ENCODE measurements around the gene ADH6.

DNA sequence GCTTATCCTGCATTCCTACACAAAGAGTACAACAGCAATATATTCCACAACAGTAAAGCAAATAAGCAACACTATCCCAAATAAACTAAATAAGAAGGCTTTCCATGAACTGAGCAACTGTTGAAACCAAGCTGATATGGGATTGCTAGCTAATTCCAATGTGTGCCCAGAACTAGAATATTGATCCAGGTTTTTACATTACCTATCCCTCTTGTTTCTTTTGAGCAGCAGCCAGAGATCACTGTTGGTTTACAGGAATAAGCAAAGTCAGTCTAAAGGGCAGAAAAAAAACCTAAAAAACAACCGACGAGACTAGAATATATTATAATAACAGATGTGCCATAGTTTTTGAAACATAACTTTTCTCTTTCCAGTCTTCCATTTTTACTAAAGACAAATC is 52.5 kb downstream of the ADH6 start:
- TF ChIP-seq CTCF (IDR thresholded peaks at IDR 0.05) (no peak), ZFX (IDR thresholded peaks at IDR 0.05; ENCODE audit: borderline replicate concordance) (no peak)

Measured in 22Rv1 (cell line).